Activated CD8-positive, alpha-beta memory T cell treated with anti-CD3 and anti-CD28 coated beads, Interleukin-2, amount 50 U/mL, for 4 hours (primary cell): ENCODE results near the gene MMAA.
"Not testable (repeated sequence)": the region's sequence is repeated elsewhere in the genome, so short reads cannot be mapped to it uniquely, and the experiment has no call there.

ENCODE experiments used
- DNase-seq: peaks from one replicate; pipeline ENCODE4 v3.0.0-alpha.2; 2020

MMAA gene

DNA sequence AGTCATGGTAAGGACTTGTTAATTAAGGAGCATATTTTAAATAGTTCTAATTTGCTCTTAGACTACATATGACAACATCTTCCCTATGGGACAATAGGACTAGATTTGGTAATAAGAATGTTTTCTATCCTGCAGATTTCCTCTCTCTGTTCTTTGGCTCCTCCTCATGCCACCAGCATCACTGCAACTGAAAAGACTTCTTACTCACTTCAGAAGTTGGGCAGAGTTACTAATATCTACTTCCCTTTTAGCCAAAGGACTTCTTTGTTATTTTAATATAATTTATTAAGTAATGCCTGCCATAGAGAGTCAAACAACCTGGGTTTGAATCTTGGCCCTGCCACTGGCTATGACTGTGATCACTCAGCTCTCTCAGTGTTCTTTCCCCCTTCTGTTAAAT lies 16.4 kb downstream of the MMAA start:
- no peak for DNase-seq

DNA sequence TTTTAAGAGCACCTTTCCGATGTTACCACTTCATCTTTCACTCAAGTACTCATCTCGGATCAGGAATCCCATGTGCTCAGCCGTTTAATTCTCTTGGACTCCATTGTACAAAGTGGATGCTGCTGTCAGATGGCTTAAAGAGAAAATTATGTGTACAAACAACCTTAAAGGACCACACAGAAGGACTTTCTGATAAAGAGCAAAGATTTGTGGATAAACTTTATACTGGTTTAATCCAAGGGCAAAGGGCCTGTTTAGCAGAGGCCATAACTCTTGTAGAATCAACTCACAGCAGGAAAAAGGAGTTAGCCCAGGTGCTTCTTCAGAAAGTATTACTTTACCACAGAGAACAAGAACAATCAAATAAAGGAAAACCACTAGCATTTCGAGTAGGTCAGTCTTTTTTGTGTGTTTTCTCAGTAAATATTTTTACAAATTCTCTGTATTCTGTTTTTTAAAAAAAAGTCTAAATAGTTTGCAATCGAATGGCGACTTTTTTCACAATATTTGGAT lies 20.1 kb downstream of the MMAA start:
- no peak for DNase-seq

GRCh38 chr4:145640236-145640635 lies 21.1 kb downstream of the MMAA start:
- not testable (repeated sequence) for DNase-seq

- no peak for DNase-seq
Measured at GRCh38 chr4:145643295-145643694, 24.1 kb downstream of the MMAA start.

GRCh38 chr4:145644699-145645098 lies 25.5 kb downstream of the MMAA start:
- DNase-seq, result no peak

- no peak for DNase-seq
Measured at GRCh38 chr4:145656156-145656555, 37.0 kb downstream of the MMAA start.

DNA sequence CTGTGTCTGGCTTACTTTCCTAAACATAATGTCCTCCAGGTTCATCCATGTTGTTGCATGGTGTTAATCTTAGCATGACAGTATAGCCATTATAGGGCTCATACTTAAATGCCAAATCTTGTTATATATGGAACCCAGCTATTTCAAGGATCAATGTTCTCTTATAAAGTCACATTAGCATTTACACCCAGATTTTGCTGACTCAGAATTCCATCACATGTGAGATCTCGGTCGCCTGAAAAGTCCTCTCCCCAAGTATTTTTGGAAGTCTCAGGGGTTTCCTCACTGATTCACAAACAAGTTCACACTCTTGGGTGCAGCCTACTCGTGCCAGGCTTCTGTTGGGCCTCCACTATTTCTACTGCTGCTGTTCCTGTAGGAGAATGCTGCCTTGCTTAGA lies 40.9 kb downstream of the MMAA start:
- no peak for DNase-seq

DNA sequence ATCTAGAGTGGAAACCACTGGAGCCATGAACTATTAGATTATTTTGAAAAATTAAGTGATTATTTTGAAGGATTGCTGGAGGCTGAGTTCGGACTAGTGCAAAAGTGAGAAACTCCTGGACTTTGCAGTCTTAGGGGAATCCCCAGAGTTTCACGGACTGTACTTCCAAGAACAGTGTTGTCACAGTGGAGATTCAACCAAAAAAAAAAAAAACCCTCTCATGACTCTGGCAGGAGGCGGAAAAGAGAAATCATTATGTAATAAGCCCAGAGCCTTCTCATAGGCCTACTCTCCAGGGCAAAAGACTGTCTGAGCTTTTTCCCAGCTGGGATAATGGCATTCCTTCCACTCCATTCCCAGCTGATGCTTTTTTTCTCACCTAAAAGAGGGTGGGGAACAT lies 44.0 kb downstream of the MMAA start:
- no peak for DNase-seq

DNA sequence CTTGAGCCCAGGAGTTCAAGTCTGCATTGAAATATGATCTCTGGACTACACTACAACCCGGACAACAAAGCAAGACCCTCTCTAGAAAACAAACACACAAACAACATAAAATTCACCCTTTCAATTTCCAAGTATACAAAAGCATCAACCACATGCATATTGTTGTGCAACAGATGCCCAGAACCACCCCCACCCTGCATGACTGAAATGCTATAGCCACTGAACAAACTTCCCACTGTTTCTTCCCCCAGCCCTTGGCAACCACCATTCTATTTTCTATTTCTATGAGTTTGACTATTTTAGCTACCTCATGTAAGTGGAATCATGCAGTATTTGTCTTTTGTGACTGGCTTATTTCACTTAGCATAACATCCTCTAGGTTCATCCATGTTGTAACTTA lies 46.6 kb downstream of the MMAA start:
- no peak for DNase-seq

DNA sequence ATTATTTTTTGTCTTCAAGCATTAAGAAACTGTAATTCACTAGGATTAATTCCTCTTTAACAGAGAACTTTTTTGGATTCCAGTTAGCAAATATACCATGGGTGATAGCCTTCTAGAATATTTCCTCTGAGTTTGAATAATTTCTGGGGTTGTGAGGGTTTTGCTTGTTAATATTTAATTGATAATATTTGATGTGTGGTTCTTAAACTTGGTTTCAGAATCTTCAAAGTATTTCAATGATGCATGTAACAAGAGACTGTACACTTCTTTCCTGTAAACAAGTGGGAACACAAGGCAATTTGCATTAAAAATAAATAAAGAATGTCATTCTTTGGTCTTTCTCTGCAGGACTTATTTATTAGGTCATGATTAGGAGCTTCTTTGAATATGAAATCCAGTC lies 51.2 kb downstream of the MMAA start:
- no peak for DNase-seq

GRCh38 chr4:145679520-145679919 lies 60.3 kb downstream of the MMAA start:
- DNase-seq, result no peak

DNA sequence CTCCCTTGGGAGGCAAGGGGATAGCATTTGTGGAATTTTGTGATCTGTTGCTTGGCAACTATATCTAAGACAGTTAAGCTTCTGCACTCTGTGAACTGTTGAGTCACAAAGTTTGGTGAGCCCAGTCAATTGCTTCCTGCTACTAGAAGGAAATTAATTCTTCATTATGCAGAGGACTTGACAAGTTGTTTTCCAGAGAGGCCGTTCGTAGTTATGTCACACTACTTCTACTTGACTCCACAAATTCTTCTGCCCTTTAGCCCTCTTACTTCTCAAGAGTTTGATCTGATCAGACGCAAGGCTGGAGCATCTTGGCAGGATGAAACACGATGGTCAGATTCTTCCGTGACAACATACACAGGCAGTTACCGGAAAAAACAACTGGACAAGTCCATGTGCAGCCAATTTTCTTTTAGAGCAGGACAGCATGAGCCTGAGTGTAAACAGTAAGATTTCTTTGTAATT lies 60.8 kb downstream of the MMAA start, which contains the start of gene C4orf51:
Gene C4orf51, plus strand, starts transcription at position 156 of the 465 bp plus-strand sequence. Its CDS starts 58 bp downstream, at position 214.
- DNase-seq, result no peak

DNA sequence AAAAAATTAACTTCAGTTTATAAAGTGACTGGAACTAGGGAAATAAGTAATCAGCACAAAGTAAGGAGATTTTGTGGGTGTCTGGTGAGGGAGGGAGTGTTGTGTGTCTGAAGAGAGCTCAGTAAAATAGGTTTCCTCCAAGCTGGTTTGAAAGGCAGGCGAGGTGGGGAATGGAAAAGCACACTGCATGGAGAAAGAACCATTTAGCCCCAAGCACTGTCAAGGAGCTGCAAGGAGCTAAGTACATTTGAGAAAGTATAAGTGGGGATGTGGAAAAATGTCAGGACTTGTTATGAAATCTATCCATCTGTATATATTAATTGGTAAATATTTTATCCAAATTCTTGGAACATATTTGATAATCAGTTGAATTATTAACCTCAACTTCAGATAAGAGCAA lies 61.7 kb downstream of the MMAA start:
- no peak for DNase-seq

DNA sequence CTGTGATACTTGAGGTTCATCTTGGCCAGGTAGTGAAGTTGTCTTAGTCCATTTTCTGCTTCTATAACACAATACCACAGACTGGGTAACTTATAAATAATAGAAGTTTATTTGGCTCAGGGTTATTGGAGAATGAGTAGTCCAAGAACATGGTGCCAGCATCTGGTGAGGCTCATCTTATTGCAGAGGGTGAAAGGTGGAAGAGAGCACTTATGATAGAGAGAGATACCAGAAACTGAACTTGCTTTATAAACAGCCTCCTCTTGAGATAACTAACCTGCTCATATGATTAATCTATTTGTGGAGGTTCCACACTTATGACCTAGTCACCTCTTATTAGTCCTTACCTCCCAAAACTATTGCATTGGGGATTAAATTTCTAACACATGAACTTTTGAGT lies 62.3 kb downstream of the MMAA start:
- DNase-seq, result no peak

- no peak for DNase-seq
Measured at GRCh38 chr4:145681956-145682355, 62.8 kb downstream of the MMAA start.

DNA sequence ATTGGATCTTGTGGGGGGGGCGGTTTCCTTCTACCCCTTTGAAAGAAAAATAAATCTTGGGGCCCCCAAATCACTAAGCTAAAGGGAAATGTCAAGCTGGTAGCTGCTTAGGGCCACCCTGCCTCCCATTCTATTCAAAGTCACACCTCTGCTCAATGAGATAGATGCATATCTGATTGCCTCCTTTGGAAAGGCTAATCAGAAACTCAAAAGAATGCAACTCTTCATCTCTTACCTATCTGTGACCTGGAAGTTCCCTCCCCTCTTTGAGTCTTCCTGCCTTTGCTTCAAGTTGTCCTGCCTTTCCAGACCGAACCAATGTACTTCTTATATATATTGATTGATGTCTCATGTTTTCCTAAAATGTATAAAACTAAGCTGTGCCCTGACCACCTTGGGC lies 67.8 kb downstream of the MMAA start:
- DNase-seq, result no peak

GRCh38 chr4:145690610-145691009 lies 71.4 kb downstream of the MMAA start:
- no peak for DNase-seq

DNA sequence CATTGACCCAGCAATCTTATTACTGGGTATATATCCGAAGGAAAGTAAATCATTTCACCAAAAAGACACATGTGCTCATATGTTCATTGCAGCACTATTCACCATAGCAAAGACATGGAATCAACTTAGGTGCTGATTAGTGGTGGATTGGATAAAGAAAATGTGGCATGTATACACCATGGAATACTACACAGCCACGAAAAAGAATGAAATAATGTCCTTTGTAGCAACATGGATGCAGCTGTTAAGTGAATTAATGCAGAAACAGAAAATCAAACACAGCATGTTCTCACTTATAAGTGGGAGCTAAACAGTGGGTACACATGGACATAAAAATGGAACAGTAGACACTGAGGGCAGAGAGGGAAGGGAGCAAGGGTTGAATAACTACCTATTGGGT lies 72.2 kb downstream of the MMAA start:
- not testable (repeated sequence) for DNase-seq

- DNase-seq, result no peak
Measured at GRCh38 chr4:145694929-145695328, 75.7 kb downstream of the MMAA start.

DNA sequence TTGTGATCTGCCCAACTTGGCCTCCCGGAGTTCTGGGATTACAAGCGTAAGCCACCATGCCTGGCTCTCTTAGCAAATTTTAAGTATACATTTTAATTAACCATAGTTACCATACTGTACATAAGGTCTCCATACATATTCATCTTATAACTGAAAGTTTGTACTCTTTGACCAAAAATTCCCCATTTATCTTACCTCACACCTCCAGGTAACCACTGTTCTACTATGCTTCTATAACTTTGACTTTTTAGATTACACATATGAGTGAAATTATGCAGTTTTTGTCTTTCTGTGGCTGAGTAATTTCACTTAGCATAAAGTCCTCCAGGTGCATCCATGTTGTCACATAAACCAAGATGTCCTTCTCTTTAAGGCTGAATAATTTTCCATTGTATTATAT lies 78.1 kb downstream of the MMAA start:
- DNase-seq, result no peak

DNA sequence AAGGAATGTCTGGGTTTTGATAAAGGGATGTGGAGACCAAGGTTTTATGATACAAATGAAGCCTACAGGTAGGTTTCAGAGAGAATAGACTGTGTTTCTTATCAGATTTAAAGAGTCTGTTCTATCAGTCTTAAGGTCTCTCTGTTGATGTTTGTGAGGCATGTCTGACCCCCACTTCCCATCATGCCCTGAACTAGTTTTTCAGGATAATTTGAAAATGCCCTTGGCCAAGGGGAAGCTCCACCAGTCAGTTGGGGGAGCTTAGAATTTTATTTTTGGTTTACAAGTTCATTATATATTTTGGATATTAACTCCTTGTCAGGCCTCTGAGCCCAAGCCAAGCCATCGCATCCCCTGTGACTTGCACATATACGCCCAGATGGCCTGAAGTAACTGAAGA lies 79.3 kb downstream of the MMAA start:
- DNase-seq, result no peak

DNA sequence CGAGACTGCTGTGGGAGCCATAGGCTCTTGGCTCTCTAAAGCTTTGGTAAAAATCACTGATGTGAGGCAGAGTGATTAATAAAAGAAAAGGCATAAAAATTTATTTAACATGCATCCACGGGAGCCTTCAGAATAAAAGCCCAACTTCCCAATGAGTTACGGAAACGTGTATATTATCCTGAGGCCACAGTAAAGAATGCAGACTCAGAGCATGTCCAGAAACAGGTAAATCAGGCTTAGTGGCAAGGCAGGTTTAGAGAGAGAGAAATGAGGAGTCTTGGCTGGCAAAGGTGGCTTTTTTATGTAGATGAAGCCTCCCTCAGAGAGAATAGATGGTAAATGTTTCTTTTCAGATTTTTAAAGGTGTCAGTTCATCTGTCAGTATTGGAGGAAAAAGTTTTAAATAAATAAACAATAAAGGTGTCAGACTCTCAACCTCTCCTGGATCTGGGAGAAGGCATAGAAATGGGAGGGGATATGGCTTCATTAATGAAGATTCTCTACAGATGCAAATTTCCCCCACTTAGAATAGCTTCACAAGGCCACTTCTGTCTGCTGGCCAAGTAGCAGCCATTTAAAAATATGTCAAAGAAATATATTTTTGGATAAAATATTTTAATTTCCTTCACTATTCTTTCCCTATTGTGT lies 84.8 kb downstream of the MMAA start:
- no peak for DNase-seq

DNA sequence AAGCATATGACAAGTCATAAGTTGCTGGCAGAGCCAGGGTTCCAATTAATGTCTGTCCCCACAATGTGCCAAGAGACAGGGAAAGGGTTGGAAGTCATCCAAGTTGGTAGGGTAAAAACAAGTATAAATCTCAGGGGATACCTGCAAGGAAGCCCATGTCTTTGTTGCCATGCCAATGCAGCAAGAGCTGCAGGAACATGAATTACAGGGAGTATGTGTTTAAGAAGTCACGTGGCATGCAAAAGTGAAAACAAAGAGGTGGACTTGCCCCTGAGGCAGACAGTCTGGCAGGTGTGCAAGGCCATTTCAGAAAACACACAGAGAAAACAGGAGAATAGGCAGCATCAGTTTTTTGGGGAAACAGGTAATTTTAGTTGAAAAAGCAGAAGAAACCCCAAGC lies 90.2 kb downstream of the MMAA start:
- no peak for DNase-seq
